Cardiac muscle cell (in vitro differentiated cells and primary cell): ENCODE measurements around the gene PSD2. TPM values are rescaled to one million over a fixed set of nuclear protein-coding genes. Genes with fewer than 3 reads are reported as not detected.

Experiments
- DNase-seq, 2 donors: peaks; one replicate each; pipeline versions ENCODE4 v3.0.0 to v3.0.0-alpha.2; 2010 to 2017; ENCODE audit warnings: low read depth in 1 of 2, low spot score in 1 of 2
- H3K27ac ChIP-seq: fragments of 200-600 bp; sonication (generic); 2 replicates; pipeline ENCODE4 v1.5.1; 2016
- H3K27me3 ChIP-seq: fragments of 200-600 bp; sonication (generic); 2 replicates; pipeline ENCODE4 v1.6.0; 2016; ENCODE audit warnings: control low read depth
- H3K36me3 ChIP-seq: fragments of 200-600 bp; sonication (generic); 2 replicates; pipeline ENCODE4 v1.5.1; 2016; ENCODE audit warnings: control low read depth
- H3K4me1 ChIP-seq: fragments of 200-600 bp; sonication (generic); 2 replicates; pipeline ENCODE4 v1.8.1; 2017; ENCODE audit warnings: low read depth, mild to moderate bottlenecking, mixed run types
- H3K4me3 ChIP-seq: fragments of 200-600 bp; sonication (generic); 2 replicates; pipeline ENCODE4 v1.5.1; 2016; ENCODE audit warnings: mild to moderate bottlenecking
- H3K9me3 ChIP-seq: fragments of 200-600 bp; sonication (generic); 2 replicates; pipeline ENCODE4 v1.5.1; 2017; ENCODE audit warnings: low read depth, mild to moderate bottlenecking, control low read depth
- polyA plus RNA-seq: library from polyadenylated mRNA; unstranded; fragments of >200 nt; fragmentation: Nextera tagmentation; extraction: Ambion mirVana; gene quantifications from 2 replicates; pipeline ENCODE4 v1.2.1, GENCODE V29; 2016
- total RNA-seq: library from RNA; depleted of rRNA; stranded (reverse); fragments of >200 nt; gene quantifications from 2 replicates; pipeline ENCODE4 v1.2.3, GENCODE V29; 2016
- TF ChIP-seq, protein P1 (sequence below): IDR thresholded peaks from 2 replicates; pipeline ENCODE4 v1.5.1; 2012; ENCODE audit warnings: low read depth, mild to moderate bottlenecking, low read length

The PSD2 gene
- total and polyA plus RNA-seq, 2 experiments from 2014 or later = 0.04 to 0.48 TPM

DNA sequence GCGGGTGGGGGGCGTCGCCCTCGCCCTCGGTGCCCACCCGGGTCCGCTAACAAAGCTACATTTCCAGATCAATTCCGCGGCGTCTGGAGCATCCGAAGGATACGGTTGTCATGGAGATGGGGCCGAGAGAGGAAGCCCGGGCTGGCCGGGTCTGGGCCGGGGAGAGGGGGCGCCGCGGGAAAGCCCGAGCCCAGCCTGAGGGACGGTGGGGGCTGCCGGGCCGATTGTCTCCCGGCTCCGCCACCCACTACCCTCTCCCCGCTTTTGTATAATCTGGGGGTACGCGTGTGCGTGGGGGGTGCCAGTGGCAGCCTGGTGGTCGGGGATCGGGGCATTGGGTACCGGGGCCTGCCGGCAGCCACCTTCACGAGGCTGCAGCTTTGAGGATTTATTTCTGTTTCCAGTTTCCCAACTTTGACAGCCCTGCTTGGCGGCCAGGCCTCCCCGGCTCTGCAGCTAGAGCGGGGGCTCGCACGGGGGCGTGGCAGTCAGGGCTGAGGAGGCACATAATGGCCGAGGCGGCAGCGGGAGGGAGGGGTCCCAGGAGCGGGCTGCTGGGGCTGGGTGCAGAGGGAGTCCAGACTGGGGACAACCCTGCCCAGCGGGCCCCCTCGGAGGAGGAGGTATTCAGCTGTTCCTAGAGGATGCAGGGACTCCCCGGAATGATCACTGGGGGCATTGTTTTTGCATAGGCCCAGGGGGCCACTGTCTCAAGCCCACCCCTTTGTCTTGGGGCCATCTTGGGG, 626 bp downstream of the PSD2 start:
- Histone ChIP-seq H3K36me3 (no peaks in the 10 kb centered on the region), H3K9me3 (no peaks in the 10 kb centered on the region), H3K4me3 (peak overlapping the region; percentile 29), H3K27ac (no peak overlapping the region), H3K27me3 (peaks cover 98% of the 10 kb centered on the region), H3K4me1 (no peaks in the 10 kb centered on the region)
- peak in 1 of 2 donors; percentile 19 for DNase-seq
- TF ChIP-seq, protein P1, sequence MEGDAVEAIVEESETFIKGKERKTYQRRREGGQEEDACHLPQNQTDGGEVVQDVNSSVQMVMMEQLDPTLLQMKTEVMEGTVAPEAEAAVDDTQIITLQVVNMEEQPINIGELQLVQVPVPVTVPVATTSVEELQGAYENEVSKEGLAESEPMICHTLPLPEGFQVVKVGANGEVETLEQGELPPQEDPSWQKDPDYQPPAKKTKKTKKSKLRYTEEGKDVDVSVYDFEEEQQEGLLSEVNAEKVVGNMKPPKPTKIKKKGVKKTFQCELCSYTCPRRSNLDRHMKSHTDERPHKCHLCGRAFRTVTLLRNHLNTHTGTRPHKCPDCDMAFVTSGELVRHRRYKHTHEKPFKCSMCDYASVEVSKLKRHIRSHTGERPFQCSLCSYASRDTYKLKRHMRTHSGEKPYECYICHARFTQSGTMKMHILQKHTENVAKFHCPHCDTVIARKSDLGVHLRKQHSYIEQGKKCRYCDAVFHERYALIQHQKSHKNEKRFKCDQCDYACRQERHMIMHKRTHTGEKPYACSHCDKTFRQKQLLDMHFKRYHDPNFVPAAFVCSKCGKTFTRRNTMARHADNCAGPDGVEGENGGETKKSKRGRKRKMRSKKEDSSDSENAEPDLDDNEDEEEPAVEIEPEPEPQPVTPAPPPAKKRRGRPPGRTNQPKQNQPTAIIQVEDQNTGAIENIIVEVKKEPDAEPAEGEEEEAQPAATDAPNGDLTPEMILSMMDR = no peak

DNA sequence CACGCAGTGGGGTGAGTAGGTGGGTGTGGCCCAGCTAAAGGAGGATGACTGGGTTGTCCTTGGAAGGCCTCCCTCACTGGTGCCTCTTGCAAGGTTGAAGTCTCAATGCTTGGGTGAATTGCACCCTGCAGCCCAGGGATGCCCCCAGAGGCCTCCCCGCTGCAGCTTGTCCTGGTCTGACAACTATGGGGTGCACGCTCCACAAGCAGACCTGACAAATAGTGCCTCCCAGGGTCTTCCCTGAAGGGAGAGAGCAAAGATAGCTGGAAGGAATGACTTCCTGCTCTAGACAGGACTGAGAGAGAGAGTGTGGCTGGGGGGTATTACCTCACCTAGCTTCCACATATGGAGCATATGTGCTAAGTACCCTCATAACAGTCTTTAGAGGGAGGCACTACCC, 1.7 kb downstream of the PSD2 start:
- Histone ChIP-seq H3K9me3 (no peaks in the 10 kb centered on the region), H3K4me1 (no peaks in the 10 kb centered on the region), H3K36me3 (no peaks in the 10 kb centered on the region), H3K4me3 (no peak overlapping the region), H3K27ac (no peak overlapping the region), H3K27me3 (peaks cover 98% of the 10 kb centered on the region)
- TF ChIP-seq, protein P1 = no peak
- DNase-seq = no peak

DNA sequence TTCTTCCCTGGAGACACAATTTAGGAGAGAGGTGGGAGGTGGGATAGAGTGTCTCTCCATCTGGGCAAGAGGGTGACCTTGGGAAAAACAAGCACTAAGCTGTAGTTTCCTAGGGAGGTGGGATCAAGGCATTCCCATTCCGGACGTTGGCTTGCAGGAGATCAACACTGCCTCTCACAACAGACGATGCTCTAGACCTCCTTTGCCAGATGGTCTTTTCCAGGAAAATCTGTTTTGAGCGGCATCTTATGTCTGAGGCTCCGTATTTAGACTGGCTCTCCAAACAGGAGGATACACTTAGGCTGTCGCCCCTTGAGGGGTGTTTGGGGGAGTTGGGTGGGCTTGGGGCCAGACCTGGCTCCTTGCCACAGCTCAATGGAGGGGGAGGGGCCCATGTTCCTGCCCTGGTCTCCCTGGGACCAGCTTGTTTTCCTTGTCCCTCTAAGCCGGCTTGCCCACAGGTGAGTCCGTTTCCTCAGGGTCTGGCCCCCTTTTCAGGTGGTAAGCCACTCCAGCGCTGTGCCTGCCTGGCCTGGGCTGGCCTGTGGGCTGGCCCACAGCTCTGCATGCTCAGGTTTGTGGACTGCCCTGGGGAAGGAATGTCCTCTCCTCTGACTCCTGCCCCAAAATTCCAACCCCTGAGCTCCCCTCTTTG, 2.4 kb downstream of the PSD2 start:
- no peaks in the 10 kb centered on the region for H3K36me3 ChIP-seq
- TF ChIP-seq, protein P1 = no peak
- no peaks in the 10 kb centered on the region for H3K9me3 ChIP-seq
- H3K27me3 ChIP-seq = peaks cover 100% of the 10 kb centered on the region
- no peak overlapping the region for H3K27ac ChIP-seq
- no peak for DNase-seq
- no peak overlapping the region for H3K4me3 ChIP-seq
- H3K4me1 ChIP-seq = no peaks in the 10 kb centered on the region

DNA sequence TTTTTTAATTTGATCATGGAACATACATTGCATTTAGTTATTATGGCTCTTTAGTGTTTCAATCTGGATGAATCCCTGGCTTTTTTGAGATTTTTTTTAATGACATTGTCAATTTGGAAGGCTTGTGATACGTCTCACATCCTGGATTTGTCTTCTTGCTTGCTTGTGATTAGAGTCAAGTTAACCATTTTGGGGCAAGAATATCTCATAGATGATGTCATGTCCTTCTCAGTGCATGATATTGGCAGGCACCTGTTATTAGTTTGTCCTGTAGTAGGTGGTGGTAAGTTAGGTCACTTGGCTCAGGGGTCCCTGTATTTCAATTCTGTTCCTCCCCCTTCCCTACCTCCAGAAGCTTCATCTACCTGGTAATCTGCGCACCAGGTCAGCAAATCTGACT, 3.3 kb downstream of the PSD2 start:
- Histone ChIP-seq H3K4me1 (no peaks in the 10 kb centered on the region), H3K9me3 (no peaks in the 10 kb centered on the region), H3K4me3 (no peak overlapping the region), H3K36me3 (no peaks in the 10 kb centered on the region), H3K27me3 (peaks cover 100% of the 10 kb centered on the region), H3K27ac (no peak overlapping the region)
- TF ChIP-seq, protein P1 = no peak
- DNase-seq = no peak

DNA sequence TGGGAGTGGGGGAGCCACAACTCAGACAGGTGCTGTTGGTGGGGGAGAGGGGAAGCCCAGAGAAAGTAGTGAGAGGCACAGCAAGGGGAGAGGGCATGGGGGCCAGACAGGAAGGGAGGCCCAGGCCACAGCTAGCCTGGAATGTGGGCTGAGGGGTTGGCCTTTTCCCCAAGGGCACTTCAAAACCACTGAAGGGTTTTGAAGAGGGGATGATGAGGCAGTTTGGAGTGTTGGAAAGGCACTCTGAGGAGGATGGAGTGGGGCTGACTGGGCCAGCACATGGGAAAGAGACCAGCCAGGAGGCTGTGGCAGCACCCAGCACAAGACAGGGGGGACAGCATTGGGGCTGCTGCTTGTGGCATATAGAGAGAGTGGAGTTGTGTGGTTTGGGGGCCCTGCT, 3.8 kb downstream of the PSD2 start:
- DNase-seq = no peak
- H3K27me3 ChIP-seq = peaks cover 99% of the 10 kb centered on the region
- no peaks in the 10 kb centered on the region for H3K9me3 ChIP-seq
- no peaks in the 10 kb centered on the region for H3K4me1 ChIP-seq
- H3K27ac ChIP-seq = no peak overlapping the region
- TF ChIP-seq, protein P1 = no peak
- no peak overlapping the region for H3K4me3 ChIP-seq
- H3K36me3 ChIP-seq = no peaks in the 10 kb centered on the region
